Astrocyte (in vitro differentiated cells and primary cell): ENCODE data around the gene CMC1. TPM values are rescaled to one million over a fixed set of nuclear protein-coding genes. Genes with fewer than 3 reads are reported as not detected.

Experiments
- DNase-seq: peaks from one replicate; pipeline ENCODE4 v3.0.0-alpha.2; 2010; ENCODE audit warnings: low read depth
- FAIRE-seq: peaks from 2 replicates; lab custom pipeline; 2011; peaks lifted over from hg19 to GRCh38; lab: Jason Lieb, UNC
- H2AFZ ChIP-seq: 2 replicates; pipeline ENCODE4 v1.6.0; 2012; ENCODE audit warnings: low read depth, low read length, inconsistent platforms
- H3K27ac ChIP-seq: 2 replicates; pipeline ENCODE4 v1.5.1; 2011; ENCODE audit warnings: low read depth, low read length, inconsistent platforms
- H3K27me3 ChIP-seq: 2 replicates; pipeline ENCODE4 v1.6.0; 2011; ENCODE audit warnings: low read length, inconsistent platforms; ENCODE audit not compliant: insufficient read depth
- H3K36me3 ChIP-seq: 2 replicates; pipeline ENCODE4 v1.5.1; 2011; ENCODE audit warnings: low read length, inconsistent platforms; ENCODE audit not compliant: insufficient read depth
- H3K4me1 ChIP-seq: 2 replicates; pipeline ENCODE4 v1.5.1; 2011; ENCODE audit warnings: low read length, inconsistent platforms; ENCODE audit not compliant: insufficient read depth
- H3K4me2 ChIP-seq: 2 replicates; pipeline ENCODE4 v1.6.0; 2012; ENCODE audit warnings: low read length, inconsistent platforms
- H3K4me3 ChIP-seq: 2 replicates; pipeline ENCODE4 v1.5.1; 2011; ENCODE audit warnings: low read depth, mild to moderate bottlenecking, low read length, inconsistent platforms; ENCODE audit not compliant: insufficient read depth
- H3K79me2 ChIP-seq: 2 replicates; pipeline ENCODE4 v1.6.0; 2012; ENCODE audit warnings: mild to moderate bottlenecking, low read length, inconsistent platforms; ENCODE audit not compliant: insufficient read depth
- H3K9ac ChIP-seq: 2 replicates; pipeline ENCODE4 v1.6.0; 2012; ENCODE audit warnings: mild to moderate bottlenecking, low read length, inconsistent platforms
- H3K9me3 ChIP-seq: 2 replicates; pipeline ENCODE4 v1.5.1; 2012; ENCODE audit warnings: low read depth, mild to moderate bottlenecking, low read length, inconsistent platforms; ENCODE audit not compliant: insufficient read depth
- H4K20me1 ChIP-seq: 2 replicates; pipeline ENCODE4 v1.6.0; 2012; ENCODE audit warnings: low read length, inconsistent platforms; ENCODE audit not compliant: insufficient read depth
- H3K27ac Mint-ChIP-seq: one replicate; pipeline ENCODE4 v1.8.0; 2021; ENCODE audit warnings: mild to moderate bottlenecking, mixed read lengths; ENCODE audit not compliant: unreplicated experiment
- H3K27me3 Mint-ChIP-seq: one replicate; pipeline ENCODE4 v1.8.0; 2021; ENCODE audit warnings: low read depth, mixed read lengths; ENCODE audit not compliant: unreplicated experiment
- H3K36me3 Mint-ChIP-seq: one replicate; pipeline ENCODE4 v1.8.0; 2021; ENCODE audit warnings: low read depth, mixed read lengths; ENCODE audit not compliant: unreplicated experiment
- H3K4me1 Mint-ChIP-seq: one replicate; pipeline ENCODE4 v1.8.0; 2021; ENCODE audit warnings: low read depth, mixed read lengths; ENCODE audit not compliant: unreplicated experiment
- H3K4me3 Mint-ChIP-seq: one replicate; pipeline ENCODE4 v1.8.0; 2021; ENCODE audit warnings: mild to moderate bottlenecking, moderate library complexity, mixed read lengths; ENCODE audit not compliant: unreplicated experiment
- H3K9me3 Mint-ChIP-seq: one replicate; pipeline ENCODE4 v1.8.0; 2021; ENCODE audit warnings: mild to moderate bottlenecking, mixed read lengths; ENCODE audit not compliant: unreplicated experiment
- CTCF ChIP-seq: IDR thresholded peaks from 2 replicates; pipeline ENCODE4 v1.5.1; 2011; ENCODE audit warnings: low read depth, mild to moderate bottlenecking, inconsistent platforms, low read length, moderate library complexity; ENCODE audit not compliant: insufficient read depth
- EZH2 ChIP-seq: IDR thresholded peaks from 2 replicates; pipeline ENCODE4 v1.6.1; 2012; ENCODE audit warnings: mild to moderate bottlenecking, low read length, inconsistent platforms; ENCODE audit not compliant: insufficient read depth
- total RNA-seq: library from RNA; stranded (reverse); gene quantifications from 2 replicates; pipeline ENCODE4 v1.2.1, GENCODE V29; 2021

Gene CMC1
- total RNA-seq, 1 donor from 2014 or later: 13.4 TPM

GRCh38 chr3:28212681-28213080 is 28.7 kb upstream of the CMC1 start:
- Histone ChIP-seq H2AFZ (no peak overlapping the region), H3K4me1 (no peaks in the 10 kb centered on the region), H3K4me3 (no peak overlapping the region), H3K9me3 (no peaks in the 10 kb centered on the region), H3K9ac (no peak overlapping the region), H3K27me3 (no peaks in the 10 kb centered on the region), H3K79me2 (no peaks in the 10 kb centered on the region), H3K4me2 (no peak overlapping the region), H3K36me3 (no peaks in the 10 kb centered on the region), H3K27ac (no peak overlapping the region), H4K20me1 (no peaks in the 10 kb centered on the region)
- Mint-ChIP-seq H3K27ac (no peak overlapping the region), H3K4me3 (no peak overlapping the region), H3K9me3 (peaks cover 5% of the 10 kb centered on the region), H3K36me3 (no peaks in the 10 kb centered on the region), H3K4me1 (no peaks in the 10 kb centered on the region), H3K27me3 (no peaks in the 10 kb centered on the region)
- no peak for FAIRE-seq
- no peak for DNase-seq
- no peak for TF ChIP-seq CTCF
- TF ChIP-seq EZH2: no peak

- Histone ChIP-seq H3K36me3 (no peaks in the 10 kb centered on the region), H2AFZ (no peak overlapping the region), H3K79me2 (no peaks in the 10 kb centered on the region), H3K9ac (no peak overlapping the region), H4K20me1 (no peaks in the 10 kb centered on the region), H3K4me2 (no peak overlapping the region), H3K9me3 (no peaks in the 10 kb centered on the region), H3K27me3 (no peaks in the 10 kb centered on the region), H3K27ac (no peak overlapping the region), H3K4me1 (no peaks in the 10 kb centered on the region), H3K4me3 (no peak overlapping the region)
- Mint-ChIP-seq H3K4me1 (no peaks in the 10 kb centered on the region), H3K9me3 (peaks cover 3% of the 10 kb centered on the region), H3K27ac (no peak overlapping the region), H3K4me3 (no peak overlapping the region), H3K27me3 (no peaks in the 10 kb centered on the region), H3K36me3 (no peaks in the 10 kb centered on the region)
- DNase-seq: no peak
- TF ChIP-seq CTCF (no peak), EZH2 (no peak)
- no peak for FAIRE-seq
These were observed 26.0 kb upstream of the CMC1 start for GRCh38 chr3:28215407-28215806.

GRCh38 chr3:28218071-28218916 is 23.1 kb upstream of the CMC1 start:
- Mint-ChIP-seq H3K27me3 (no peaks in the 10 kb centered on the region), H3K9me3 (peaks cover 3% of the 10 kb centered on the region), H3K36me3 (no peaks in the 10 kb centered on the region), H3K27ac (no peak overlapping the region), H3K4me3 (no peak overlapping the region), H3K4me1 (no peaks in the 10 kb centered on the region)
- Histone ChIP-seq H4K20me1 (no peaks in the 10 kb centered on the region), H3K79me2 (no peaks in the 10 kb centered on the region), H3K4me3 (no peak overlapping the region), H3K27me3 (no peaks in the 10 kb centered on the region), H2AFZ (no peak overlapping the region), H3K4me1 (no peaks in the 10 kb centered on the region), H3K4me2 (no peak overlapping the region), H3K27ac (no peak overlapping the region), H3K36me3 (no peaks in the 10 kb centered on the region), H3K9ac (no peak overlapping the region), H3K9me3 (no peaks in the 10 kb centered on the region)
- DNase-seq (no peak), FAIRE-seq (no peak)
- TF ChIP-seq EZH2 (no peak), CTCF (no peak)
